Measurements from ENCODE around the gene PXDC1. TPM values are rescaled to one million over a fixed set of nuclear protein-coding genes. Genes with fewer than 3 reads are reported as not detected.

The PXDC1 gene, protein sequence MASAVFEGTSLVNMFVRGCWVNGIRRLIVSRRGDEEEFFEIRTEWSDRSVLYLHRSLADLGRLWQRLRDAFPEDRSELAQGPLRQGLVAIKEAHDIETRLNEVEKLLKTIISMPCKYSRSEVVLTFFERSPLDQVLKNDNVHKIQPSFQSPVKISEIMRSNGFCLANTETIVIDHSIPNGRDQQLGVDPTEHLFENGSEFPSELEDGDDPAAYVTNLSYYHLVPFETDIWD
- 16.8 to 22.2 TPM (median 19.5 TPM) in 5 replicates for total RNA-seq (2022; extraction: Qiagen RNA extraction)

GRCh38 chr6:3751077-3751729, at the start of gene PXDC1:
Gene PXDC1, minus strand, starts transcription at chr6:3751713. Its CDS starts 182 bp downstream, at chr6:3751531.

Other genes with a start within 250 kb of the PXDC1 start
- gene FAM50B, start 97.7 kb upstream of the PXDC1 start, total RNA-seq (2022; extraction: Qiagen RNA extraction): 4.0 to 7.1 TPM (median 6.1 TPM) in 5 replicates

Measured in A549 treated with AZD2906 at 1 μM for 4 hours (cell line).